Tibial nerve (tissue), 4 donors: Measurements from ENCODE around the gene TARBP2.

Experiments used
- CTCF ChIP-seq, 5 experiments: fragments of 200-600 bp in 3 of 5; fragments of 450-650 bp in 2 of 5; sonication (generic) in 3 of 5; IDR thresholded peaks; one replicate each; pipeline ENCODE4 v1.5.1; 2016 to 2019; ENCODE audit warnings: antibody characterized with exemption in 5 of 5, mild to moderate bottlenecking in 3 of 5, moderate library complexity in 2 of 5
- EP300 ChIP-seq, 2 donors: sonication (generic); formaldehyde crosslinking; IDR thresholded peaks; one replicate each; pipeline ENCODE4 v1.6.1; 2017; ENCODE audit warnings: antibody characterized with exemption in 2 of 2, mild to moderate bottlenecking in 1 of 2
- POLR2A ChIP-seq, 2 donors: fragments of 450-650 bp; IDR thresholded peaks; one replicate each; pipeline ENCODE4 v1.6.1; 2017; ENCODE audit warnings: antibody characterized with exemption in 2 of 2, mild to moderate bottlenecking in 2 of 2, moderate library complexity in 2 of 2

GRCh38 chr12:53543539-53543938 lies 42.5 kb downstream of the TARBP2 start:
- peak; percentile 61 to 92 (median 78) for TF ChIP-seq CTCF (IDR thresholded peaks at IDR 0.05)
- peak in 1 of 2 donors; percentile 67 for TF ChIP-seq EP300 (IDR thresholded peaks at IDR 0.05)
- no peak for TF ChIP-seq POLR2A (IDR thresholded peaks at IDR 0.05)
